HEK293T (cell line): ENCODE data around the gene MYOD1.

Experiments used
- TARDBP ChIP-seq: fragments of 450-650 bp; IDR thresholded peaks from 2 replicates; pipeline ENCODE4 v1.6.1; 2016
- ZNF384 ChIP-seq: fragments of 450-650 bp; IDR thresholded peaks from 2 replicates; pipeline ENCODE4 v1.6.1; 2016

- TF ChIP-seq ZNF384 (no peak), TARDBP (no peak)
Observed at GRCh38 chr11:17713851-17714250, 5.5 kb upstream of the MYOD1 start.
